Measurements from ENCODE around the gene MAP3K5. TPM values are rescaled to one million over a fixed set of nuclear protein-coding genes. Genes with fewer than 3 reads are reported as not detected.
"Not testable (repeated sequence)": the region's sequence is repeated elsewhere in the genome, so short reads cannot be mapped to it uniquely, and the experiment has no call there.

The MAP3K5 gene
- total RNA-seq, 1 donor from 2014 or later: 0.02 TPM

DNA sequence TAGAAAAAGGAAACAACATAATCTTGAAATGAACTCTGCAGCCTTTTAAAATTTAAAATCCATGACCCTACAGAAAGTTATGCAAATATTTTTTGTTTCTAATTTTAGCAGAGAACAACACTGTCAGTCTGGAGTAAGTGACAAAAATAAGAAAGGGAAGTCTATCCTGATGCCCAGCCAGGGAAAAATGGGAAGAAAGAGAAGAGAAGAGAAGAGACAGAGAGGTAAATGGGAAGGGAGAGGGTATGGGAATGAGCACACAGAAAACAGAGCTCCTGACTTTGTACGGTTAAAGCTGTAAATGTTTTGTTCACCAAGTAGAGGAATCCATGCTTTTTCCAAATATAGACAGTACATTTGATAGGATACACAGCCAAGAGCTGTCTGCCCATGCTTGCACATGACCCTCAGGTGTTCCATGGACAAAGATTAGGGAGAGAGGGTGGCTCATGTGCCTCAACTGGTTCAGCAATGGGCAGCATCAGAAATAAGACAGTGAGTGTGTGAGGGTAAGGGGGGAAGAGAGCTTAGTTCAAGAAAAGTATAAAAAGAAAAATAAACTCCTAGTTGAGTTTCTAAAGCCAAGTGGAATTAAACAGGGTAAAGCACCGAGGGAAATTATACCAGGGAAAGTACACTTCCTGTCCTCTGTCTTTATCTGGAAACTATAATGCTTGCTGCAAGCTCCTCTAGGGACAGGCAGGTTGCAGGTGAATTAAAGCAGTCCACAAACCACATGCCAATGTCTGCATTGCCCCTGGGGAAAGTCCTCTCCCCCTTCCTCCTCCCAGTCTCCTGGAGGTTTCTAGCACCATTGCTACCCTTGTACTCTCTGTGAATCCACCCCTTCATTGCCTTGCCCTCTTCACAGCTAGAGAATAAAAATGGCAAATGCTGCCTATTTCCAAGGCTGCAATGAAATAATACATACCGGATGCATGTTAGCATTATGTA, 30.0 kb downstream of the MAP3K5 start:
- Mint-ChIP-seq H3K36me3 (no peaks in the 10 kb centered on the region), H3K27ac (no peak overlapping the region), H3K27me3 (ENCODE audit: insufficient read depth, low read depth) (peaks cover 2% of the 10 kb centered on the region), H3K4me3 (no peak overlapping the region), H3K9me3 (no peaks in the 10 kb centered on the region), H3K4me1 (peaks cover 13% of the 10 kb centered on the region)
- Histone ChIP-seq H3K4me3 (no peak overlapping the region), H2AFZ (replicated peaks) (no peak overlapping the region), H3K27ac (no peak overlapping the region), H3K9ac (no peak overlapping the region), H3K9me3 (ENCODE audit: low read depth) (no peaks in the 10 kb centered on the region), H3F3A (ENCODE audit: low read depth) (no peaks in the 10 kb centered on the region), H3K27me3 (no peaks in the 10 kb centered on the region), H4K20me1 (ENCODE audit: low read depth) (no peaks in the 10 kb centered on the region), H3K79me2 (ENCODE audit: low read depth) (no peaks in the 10 kb centered on the region), H3K36me3 (no peaks in the 10 kb centered on the region), H3K4me2 (no peak overlapping the region), H3K4me1 (no peaks in the 10 kb centered on the region)
- no peak for DNase-seq (ENCODE audit: low spot score)
- TF ChIP-seq EZH2 (IDR thresholded peaks at IDR 0.05) (no peak), EZH2phosphoT487 (IDR thresholded peaks at IDR 0.05) (no peak)
- TF ChIP-seq, protein P1, sequence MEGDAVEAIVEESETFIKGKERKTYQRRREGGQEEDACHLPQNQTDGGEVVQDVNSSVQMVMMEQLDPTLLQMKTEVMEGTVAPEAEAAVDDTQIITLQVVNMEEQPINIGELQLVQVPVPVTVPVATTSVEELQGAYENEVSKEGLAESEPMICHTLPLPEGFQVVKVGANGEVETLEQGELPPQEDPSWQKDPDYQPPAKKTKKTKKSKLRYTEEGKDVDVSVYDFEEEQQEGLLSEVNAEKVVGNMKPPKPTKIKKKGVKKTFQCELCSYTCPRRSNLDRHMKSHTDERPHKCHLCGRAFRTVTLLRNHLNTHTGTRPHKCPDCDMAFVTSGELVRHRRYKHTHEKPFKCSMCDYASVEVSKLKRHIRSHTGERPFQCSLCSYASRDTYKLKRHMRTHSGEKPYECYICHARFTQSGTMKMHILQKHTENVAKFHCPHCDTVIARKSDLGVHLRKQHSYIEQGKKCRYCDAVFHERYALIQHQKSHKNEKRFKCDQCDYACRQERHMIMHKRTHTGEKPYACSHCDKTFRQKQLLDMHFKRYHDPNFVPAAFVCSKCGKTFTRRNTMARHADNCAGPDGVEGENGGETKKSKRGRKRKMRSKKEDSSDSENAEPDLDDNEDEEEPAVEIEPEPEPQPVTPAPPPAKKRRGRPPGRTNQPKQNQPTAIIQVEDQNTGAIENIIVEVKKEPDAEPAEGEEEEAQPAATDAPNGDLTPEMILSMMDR (IDR thresholded peaks at IDR 0.05): no peak

- Mint-ChIP-seq H3K9me3 (no peaks in the 10 kb centered on the region), H3K27me3 (ENCODE audit: insufficient read depth, low read depth) (peaks cover 2% of the 10 kb centered on the region), H3K4me3 (no peak overlapping the region), H3K27ac (no peak overlapping the region), H3K4me1 (peaks cover 13% of the 10 kb centered on the region), H3K36me3 (no peaks in the 10 kb centered on the region)
- H3F3A ChIP-seq (ENCODE audit: low read depth): no peaks in the 10 kb centered on the region
- H3K4me3 ChIP-seq: no peak overlapping the region
- no peaks in the 10 kb centered on the region for H4K20me1 ChIP-seq (ENCODE audit: low read depth)
- TF ChIP-seq, protein P1 (IDR thresholded peaks at IDR 0.05): no peak
- TF ChIP-seq EZH2phosphoT487 (IDR thresholded peaks at IDR 0.05): no peak
- no peak for TF ChIP-seq EZH2 (IDR thresholded peaks at IDR 0.05)
- H3K4me1 ChIP-seq: no peaks in the 10 kb centered on the region
- H3K9ac ChIP-seq: no peak overlapping the region
- DNase-seq (ENCODE audit: low spot score): no peak
- H3K27me3 ChIP-seq: no peaks in the 10 kb centered on the region
- H3K79me2 ChIP-seq (ENCODE audit: low read depth): no peaks in the 10 kb centered on the region
- H3K36me3 ChIP-seq: no peaks in the 10 kb centered on the region
- no peak overlapping the region for H3K4me2 ChIP-seq
- no peaks in the 10 kb centered on the region for H3K9me3 ChIP-seq (ENCODE audit: low read depth)
- H2AFZ ChIP-seq (replicated peaks): no peak overlapping the region
- no peak overlapping the region for H3K27ac ChIP-seq
Observed at GRCh38 chr6:136761227-136761922, 30.9 kb downstream of the MAP3K5 start.

GRCh38 chr6:136760781-136761180, 31.5 kb downstream of the MAP3K5 start:
- H3K4me3 Mint-ChIP-seq; H3K9ac ChIP-seq; H3K36me3 ChIP-seq; H3K4me2 ChIP-seq; H3K36me3 Mint-ChIP-seq; H3K4me3 ChIP-seq; H3K4me1 ChIP-seq; DNase-seq (ENCODE audit: low spot score); H3F3A ChIP-seq (ENCODE audit: low read depth); H3K79me2 ChIP-seq (ENCODE audit: low read depth); H3K27ac ChIP-seq; H3K27me3 Mint-ChIP-seq (ENCODE audit: insufficient read depth, low read depth); H3K27me3 ChIP-seq; H3K27ac Mint-ChIP-seq; H3K9me3 Mint-ChIP-seq; H3K9me3 ChIP-seq (ENCODE audit: low read depth); H2AFZ ChIP-seq (replicated peaks); H4K20me1 ChIP-seq (ENCODE audit: low read depth): not testable (repeated sequence)
- H3K4me1 Mint-ChIP-seq: peaks cover 13% of the 10 kb centered on the region
